A549 (cell line): ENCODE data around the gene PAGR1. TPM values are rescaled to one million over a fixed set of nuclear protein-coding genes. Genes with fewer than 3 reads are reported as not detected.
A peak's percentile ranks its signal among the peaks of the same experiment; 100 is the strongest.

Source experiments
- ATAC-seq, 2 experiments: fragments of 200-7000 bp in 1 of 2; fragments of >200 bp in 1 of 2; cut with Nextera tagmentation in 1 of 2; cut with Tn5 transposase in 1 of 2; 3 replicates each; pipeline versions ENCODE4 v1.8.0 to v1.9.1; 2018 to 2020; ENCODE audit warnings: mild to moderate bottlenecking in 1 of 2, moderate library complexity in 1 of 2
- CTCF ChIA-PET: fragments of 300-600 bp; sonication (Branson Sonifier 250); formaldehyde crosslinking; extraction: SDS; loops from one replicate; lab custom pipeline; 2021; ENCODE audit warnings: antibody characterized with exemption, inconsistent platforms; lab: Yijun Ruan, JAX
- POLR2A ChIA-PET: fragments of 350-600 bp; formaldehyde crosslinking; extraction: SDS; loops from one replicate; lab custom pipeline; 2021; ENCODE audit warnings: antibody characterized with exemption, inconsistent platforms; lab: Yijun Ruan, JAX
- DNase-seq, 2 experiments: peaks; one replicate each; pipeline versions ENCODE4 v3.0.0 to v3.0.0-alpha.2; 2011 to 2016; ENCODE audit warnings: low read depth in 1 of 2, low spot score in 1 of 2
- FAIRE-seq: peaks from 2 replicates; lab custom pipeline; 2011; peaks lifted over from hg19 to GRCh38; lab: Jason Lieb, UNC
- H3K27ac ChIP-seq, 2 experiments: fragments of >200 bp; sonication (Bioruptor Twin); formaldehyde crosslinking; 3 replicates each; pipeline ENCODE4 v1.5.1; 2016 to 2017
- H3K4me1 ChIP-seq: fragments of >200 bp; sonication (Bioruptor Twin); formaldehyde crosslinking; 3 replicates; pipeline ENCODE4 v1.6.1; 2016
- H3K4me2 ChIP-seq: fragments of >200 bp; sonication (Bioruptor Twin); formaldehyde crosslinking; 3 replicates; pipeline ENCODE4 v1.6.1; 2016
- H3K4me3 ChIP-seq: fragments of >200 bp; sonication (Bioruptor Twin); formaldehyde crosslinking; 3 replicates; pipeline ENCODE4 v1.5.1; 2016
- H3K9me3 ChIP-seq: fragments of >200 bp; sonication (Bioruptor Twin); formaldehyde crosslinking; 3 replicates; pipeline ENCODE4 v1.6.1; 2016
- ATOH8 ChIP-seq: fragments of 250-450 bp; sonication (Bioruptor Pico); IDR thresholded peaks from 2 replicates; pipeline ENCODE4 v1.5.0; 2020; ENCODE audit warnings: low read depth, mild to moderate bottlenecking, moderate library complexity
- CBX8 ChIP-seq: fragments of 200-600 bp; sonication (generic); IDR thresholded peaks from 2 replicates; pipeline ENCODE4 v1.6.1; 2016
- CHD2 ChIP-seq: fragments of 150-350 bp; IDR thresholded peaks from 2 replicates; pipeline ENCODE4 v1.6.1; 2014; ENCODE audit warnings: low read length; ENCODE audit not compliant: partially characterized antibody
- HMGXB4 ChIP-seq: fragments of 250-450 bp; sonication (Bioruptor Pico); IDR thresholded peaks from 2 replicates; pipeline ENCODE4 v1.5.0; 2021; ENCODE audit warnings: mild to moderate bottlenecking, moderate library complexity, borderline replicate concordance
- HOXA7 ChIP-seq: fragments of 250-450 bp; sonication (Bioruptor Pico); IDR thresholded peaks from 2 replicates; pipeline ENCODE4 v1.5.0; 2020; ENCODE audit warnings: mild to moderate bottlenecking, moderate library complexity
- HOXB13 ChIP-seq: fragments of 250-450 bp; sonication (Bioruptor Pico); IDR thresholded peaks from 2 replicates; pipeline ENCODE4 v1.5.0; 2020; ENCODE audit warnings: low read depth, mild to moderate bottlenecking, moderate library complexity
- MAX ChIP-seq: IDR thresholded peaks from 2 replicates; pipeline ENCODE4 v1.6.1; 2012
- MAZ ChIP-seq: fragments of 150-350 bp; IDR thresholded peaks from 2 replicates; pipeline ENCODE4 v1.6.1; 2014; ENCODE audit warnings: antibody characterized with exemption, low read depth, low read length, borderline replicate concordance
- PBX3 ChIP-seq: IDR thresholded peaks from 2 replicates; pipeline ENCODE4 v1.6.1; 2012
- POLR2A ChIP-seq: IDR thresholded peaks from 2 replicates; pipeline ENCODE4 v1.6.1; 2012; ENCODE audit warnings: mild to moderate bottlenecking, low read length
- RAD21 ChIP-seq, 2 experiments: fragments of >200 bp in 1 of 2; sonication (Bioruptor Twin) in 1 of 2; formaldehyde crosslinking in 1 of 2; IDR thresholded peaks in 1 of 2; conservative IDR thresholded peaks in 1 of 2; 2 replicates in 1 of 2; 3 replicates in 1 of 2; pipeline ENCODE4 v1.6.1; 2012 to 2018; ENCODE audit warnings: inconsistent platforms in 1 of 2
- REST ChIP-seq: fragments of 200-600 bp; sonication (generic); IDR thresholded peaks from 2 replicates; pipeline ENCODE4 v1.6.1; 2016; ENCODE audit warnings: antibody characterized with exemption, mild to moderate bottlenecking, moderate library complexity
- WGBS: methylation state at CpG from one replicate; pipeline ENCODE4 v1.1.6; 2017; ENCODE audit errors: missing lambda C conversion rate; 5-methylcytosine and 5-hydroxymethylcytosine counted together
- polyA plus RNA-seq, 4 experiments: library from polyadenylated mRNA; depleted of rRNA in 3 of 4; stranded (reverse); fragments of >200 nt; fragmentation: RNase III in 1 of 4; extraction: RNeasy Plus Mini Kit Qiagen cat#74134 plus additional on column Dnase treatment in 1 of 4; gene quantifications; 2 replicates in 3 of 4; 3 replicates in 1 of 4; pipeline ENCODE4 v1.2.3, GENCODE V29; 2011 to 2017

Gene PAGR1
- polyA plus RNA-seq, 2 of the 4 experiments (the other 2 are of a cell fraction) = 26.7 to 44.5 TPM

GRCh38 chr16:29862884-29863668, 47.1 kb downstream of the PAGR1 start, which contains the start of gene CDIPT (continued):
- TF ChIP-seq PBX3 (0 out of 2 replicates have a peak, but pooled peaks have one; percentile 13), HMGXB4 (CRISPR knock-in tag) (no peak), MAZ (0 out of 2 replicates have a peak, but pooled peaks have one; percentile 64), MAX (peak; percentile 77), POLR2A (peak; percentile 55), CBX8 (no peak)

GRCh38 chr16:29863669-29863984, 47.7 kb downstream of the PAGR1 start:
- ChIA-PET POLR2A (interaction anchor here (1.2 kb wide), 1 partner anchor 36 kb away, joined by 6 read pairs; the partner anchor contains the start of genes ASPHD1 and SEZ6L2), CTCF (interaction anchor here (0.7 to 2.6 kb wide), 22 partner anchors 10 to 168 kb away, joined by 3 to 15 read pairs (median 5); partner anchors contain the start of genes C16orf92, DOC2A, MVP and TLCD3B)
- H3K4me2 ChIP-seq = peak overlapping the region; percentile 92
- TF ChIP-seq CHD2 (peak; percentile 1), HMGXB4 (CRISPR knock-in tag) (no peak), ATOH8 (CRISPR knock-in tag) (no peak), RAD21 (conservative IDR thresholded peaks at IDR 0.05 in 1 of 2, IDR thresholded peaks at IDR 0.05 in 1 of 2) (0 out of 5 replicates have a peak, but pooled peaks of 1 of the 2 experiments have one; percentile 7), HOXB13 (CRISPR knock-in tag) (no peak), HOXA7 (no peak), REST (no peak)
- H3K4me3 ChIP-seq = no peak overlapping the region
- peaks cover 19% of the 10 kb centered on the region for H3K4me1 ChIP-seq
- DNase-seq (no peak), FAIRE-seq (no peak), ATAC-seq (no peak)
- H3K27ac ChIP-seq = peak overlapping the region; percentile 88 to 97
- no peaks in the 10 kb centered on the region for H3K9me3 ChIP-seq
- 39% methylated on average over 16 of the region's 16 CpGs for WGBS
